Stomach (tissue), 9 donors: ENCODE results near the gene ZNF580. TPM values are rescaled to one million over a fixed set of nuclear protein-coding genes. Genes with fewer than 3 reads are reported as not detected.

Experiments used
- DNase-seq, 2 donors: peaks; one replicate each; pipeline versions ENCODE4 v3.0.0 to v3.0.0-alpha.2; 2013 to 2019
- H3K27ac ChIP-seq, 5 donors: fragments of 200-600 bp in 4 of 5; sonication (generic) in 4 of 5; one replicate each; pipeline ENCODE4 v1.5.1; 2013 to 2019; ENCODE audit warnings: mild to moderate bottlenecking in 1 of 5, moderate library complexity in 1 of 5
- H3K27me3 ChIP-seq, 3 donors: fragments of 200-600 bp; sonication (generic); one replicate each; pipeline ENCODE4 v1.5.1; 2017 to 2019; ENCODE audit warnings: mixed run types in 1 of 3
- H3K36me3 ChIP-seq, 4 donors: fragments of 200-600 bp; sonication (generic); 1 replicate in 3 of 4; 2 replicates in 1 of 4; pipeline ENCODE4 v1.5.1; 2016 to 2019
- H3K4me1 ChIP-seq, 4 donors: fragments of 200-600 bp; sonication (generic); one replicate each; pipeline ENCODE4 v1.5.1; 2016 to 2019
- H3K4me3 ChIP-seq, 4 donors: fragments of 200-600 bp; sonication (generic) in 3 of 4; one replicate each; pipeline ENCODE4 v1.5.1; 2016 to 2019; ENCODE audit warnings: mild to moderate bottlenecking in 1 of 4
- H3K9me3 ChIP-seq, 4 donors: fragments of 200-600 bp; sonication (generic); one replicate each; pipeline ENCODE4 v1.5.1; 2016 to 2019
- CTCF ChIP-seq, 7 experiments: fragments of 450-650 bp in 4 of 7; fragments of 200-600 bp in 3 of 7; sonication (generic) in 3 of 7; IDR thresholded peaks; one replicate each; pipeline ENCODE4 v1.5.1; 2016 to 2019; ENCODE audit warnings: antibody characterized with exemption in 7 of 7, control low read depth in 2 of 7, mild to moderate bottlenecking in 1 of 7
- EP300 ChIP-seq: sonication (generic); formaldehyde crosslinking; IDR thresholded peaks from one replicate; pipeline ENCODE4 v1.6.1; 2017; ENCODE audit warnings: antibody characterized with exemption
- POLR2A ChIP-seq, 4 donors: fragments of 450-650 bp; IDR thresholded peaks; one replicate each; pipeline ENCODE4 v1.6.1; 2016; ENCODE audit warnings: antibody characterized with exemption in 4 of 4, control low read depth in 2 of 4, mild to moderate bottlenecking in 1 of 4, moderate library complexity in 1 of 4
- POLR2AphosphoS5 ChIP-seq, 3 donors: sonication (generic); formaldehyde crosslinking; IDR thresholded peaks; one replicate each; pipeline ENCODE4 v1.6.1; 2016; ENCODE audit warnings: antibody characterized with exemption in 3 of 3
- WGBS, 5 donors: extraction: QIAGEN DNeasy Blood & Tissue Kit in 3 of 5; methylation state at CpG; one replicate each; pipeline versions ENCODE4 v1.1.5 to v1.1.7; 2013 to 2018; 5-methylcytosine and 5-hydroxymethylcytosine counted together
- intact Hi-C: fragments of 100-400 bp; cut with DNase I; formaldehyde crosslinking; loops from one replicate; pipeline ENCODE4 v1.15.1; 2023; ENCODE audit warnings: low total_unique reads
- polyA plus RNA-seq, 3 donors: library from polyadenylated mRNA; stranded (reverse); fragments of 200-250 nt; gene quantifications; one replicate each; pipeline ENCODE4 v1.2.3, GENCODE V29; 2013
- total RNA-seq, 5 donors: library from RNA; depleted of rRNA; stranded (reverse); fragments of >200 nt; gene quantifications; one replicate each; pipeline versions ENCODE4 v1.1.0 to v1.2.3, GENCODE V29; 2014 to 2016
- donor health status: healthy with polysubstance abuse.
- donor health status: Bipolar disorder and iron deficiency.
- donor health status: healthy.

Gene ZNF580
- total and polyA plus RNA-seq, 8 donors = 10.6 to 55.0 (median 19.0) TPM; not detected in 1

GRCh38 chr19:55600662-55601028, 40.2 kb upstream of the ZNF580 start:
- 3 to 7% (median 4%) methylated on average over 5 to 15 of the region's 15 CpGs for WGBS, 5 donors
- intact Hi-C loops = no loop called here
- Histone ChIP-seq H3K9me3 (no peaks in the 10 kb centered on the region), H3K36me3 (peaks cover 18 to 36% (median 33%) of the 10 kb centered on the region in 4 donors), H3K4me3 (peak overlapping the region; percentile 76 to 91 (median 81)), H3K27me3 (no peaks in the 10 kb centered on the region), H3K4me1 (peaks cover 19 to 57% (median 48%) of the 10 kb centered on the region in 4 donors), H3K27ac (peak overlapping the region; percentile 90 to 100 (median 99))
- TF ChIP-seq CTCF (IDR thresholded peaks at IDR 0.05) (no peak), POLR2AphosphoS5 (IDR thresholded peaks at IDR 0.05) (no peak), EP300 (no peak), POLR2A (IDR thresholded peaks at IDR 0.05) (no peak)
- no peak for DNase-seq

GRCh38 chr19:55601084-55601483, 39.7 kb upstream of the ZNF580 start:
- TF ChIP-seq POLR2A (IDR thresholded peaks at IDR 0.05) = no peak
- TF ChIP-seq POLR2AphosphoS5 (IDR thresholded peaks at IDR 0.05) = no peak
- no peak for TF ChIP-seq CTCF (IDR thresholded peaks at IDR 0.05)
- TF ChIP-seq EP300 = no peak
- Histone ChIP-seq H3K4me3 (peak overlapping the region; percentile 76 to 91 (median 81)), H3K27me3 (no peaks in the 10 kb centered on the region), H3K36me3 (peaks cover 13 to 32% (median 28%) of the 10 kb centered on the region in 4 donors), H3K9me3 (no peaks in the 10 kb centered on the region), H3K27ac (peak overlapping the region; percentile 90 to 100 (median 99)), H3K4me1 (peaks cover 19 to 59% (median 50%) of the 10 kb centered on the region in 4 donors)
- DNase-seq = peak in 1 of 2 donors; percentile 38
- 55 to 66% (median 63%) methylated on average over 4 of the region's 4 CpGs for WGBS, 5 donors
- intact Hi-C loops = no loop called here

GRCh38 chr19:55602104-55603001, 38.4 kb upstream of the ZNF580 start:
- Histone ChIP-seq H3K9me3 (no peaks in the 10 kb centered on the region), H3K36me3 (peaks cover 3 to 24% (median 18%) of the 10 kb centered on the region in 4 donors), H3K4me3 (peak overlapping the region in 1 of 4 donors; percentile 81), H3K27me3 (no peaks in the 10 kb centered on the region), H3K27ac (peak overlapping the region in 2 of 5 donors; percentile 98 to 99), H3K4me1 (peaks cover 27 to 72% (median 61%) of the 10 kb centered on the region in 4 donors)
- DNase-seq = no peak
- TF ChIP-seq CTCF (IDR thresholded peaks at IDR 0.05) (no peak), POLR2AphosphoS5 (IDR thresholded peaks at IDR 0.05) (no peak), POLR2A (IDR thresholded peaks at IDR 0.05) (no peak), EP300 (no peak)
- intact Hi-C loops = no loop called here
- WGBS, 5 donors = 89 to 94% (median 92%) methylated on average over 11 to 60 of the region's 60 CpGs

- Histone ChIP-seq H3K36me3 (peaks cover 0 to 23% (median 13%) of the 10 kb centered on the region in 4 donors), H3K27me3 (no peaks in the 10 kb centered on the region), H3K9me3 (no peaks in the 10 kb centered on the region), H3K4me1 (peaks cover 27 to 76% (median 64%) of the 10 kb centered on the region in 4 donors), H3K4me3 (no peak overlapping the region), H3K27ac (peak overlapping the region in 2 of 5 donors; percentile 13 to 32)
- DNase-seq = no peak
- WGBS, 5 donors = 82 to 92% (median 85%) methylated on average over 19 to 21 of the region's 21 CpGs
- intact Hi-C loops = no loop called here
- TF ChIP-seq CTCF (IDR thresholded peaks at IDR 0.05) (no peak), POLR2AphosphoS5 (IDR thresholded peaks at IDR 0.05) (no peak), POLR2A (IDR thresholded peaks at IDR 0.05) (no peak), EP300 (no peak)
Observed at GRCh38 chr19:55603115-55603514, 37.7 kb upstream of the ZNF580 start.
